ENCODE measurements around the gene ALDH5A1.

The ALDH5A1 gene

GRCh38 chr6:24534329-24534728 is 39.6 kb downstream of the ALDH5A1 start:
- no peak for DNase-seq

- DNase-seq: no peak
These were observed 40.4 kb downstream of the ALDH5A1 start for GRCh38 chr6:24535210-24535609.

GRCh38 chr6:24536466-24536865 is 41.7 kb downstream of the ALDH5A1 start:
- DNase-seq: no peak

- DNase-seq: no peak
These were observed 42.4 kb downstream of the ALDH5A1 start for GRCh38 chr6:24537082-24537699.

- no peak for DNase-seq
These were observed 43.1 kb downstream of the ALDH5A1 start for GRCh38 chr6:24537771-24538385.

- DNase-seq: no peak
These were observed 44.6 kb downstream of the ALDH5A1 start for GRCh38 chr6:24539416-24539815.

- no peak for DNase-seq
These were observed 45.4 kb downstream of the ALDH5A1 start for GRCh38 chr6:24540197-24540596.

GRCh38 chr6:24543683-24544082 is 48.9 kb downstream of the ALDH5A1 start:
- no peak for DNase-seq

GRCh38 chr6:24545183-24545582 is 50.4 kb downstream of the ALDH5A1 start:
- no peak for DNase-seq

- DNase-seq: no peak
These were observed 50.9 kb downstream of the ALDH5A1 start for GRCh38 chr6:24545691-24546090.

- DNase-seq: no peak
These were observed 51.7 kb downstream of the ALDH5A1 start for GRCh38 chr6:24546439-24546838.

- DNase-seq: no peak
These were observed 52.5 kb downstream of the ALDH5A1 start for GRCh38 chr6:24547243-24547642.

GRCh38 chr6:24549158-24549557 is 54.4 kb downstream of the ALDH5A1 start:
- DNase-seq: no peak

- DNase-seq: peak; percentile 42
These were observed 55.0 kb downstream of the ALDH5A1 start for GRCh38 chr6:24549674-24550353.

GRCh38 chr6:24551139-24551538 is 56.4 kb downstream of the ALDH5A1 start:
- no peak for DNase-seq

GRCh38 chr6:24554474-24554873 is 59.7 kb downstream of the ALDH5A1 start:
- DNase-seq: no peak

- no peak for DNase-seq
These were observed 63.7 kb downstream of the ALDH5A1 start for GRCh38 chr6:24558516-24558915.

GRCh38 chr6:24564081-24564480 is 69.3 kb downstream of the ALDH5A1 start:
- DNase-seq: peak; percentile 4

GRCh38 chr6:24565196-24565595 is 70.4 kb downstream of the ALDH5A1 start:
- DNase-seq: no peak

- peak; percentile 17 for DNase-seq
These were observed 71.4 kb downstream of the ALDH5A1 start for GRCh38 chr6:24566020-24566767.

- DNase-seq: no peak
These were observed 73.9 kb downstream of the ALDH5A1 start for GRCh38 chr6:24568683-24569082.

GRCh38 chr6:24569811-24570210 is 75.0 kb downstream of the ALDH5A1 start:
- no peak for DNase-seq

GRCh38 chr6:24571361-24571760 is 76.6 kb downstream of the ALDH5A1 start:
- no peak for DNase-seq

GRCh38 chr6:24574809-24575208 is 80.0 kb downstream of the ALDH5A1 start:
- DNase-seq: no peak

Measured in DMS53 (cell line).